NCI-H748 (cell line): ENCODE results near the gene TMEM184C.

Experiments
- DNase-seq: peaks from one replicate; lab custom pipeline; 2025; ENCODE audit not compliant: unreplicated experiment; lab: John Stamatoyannopoulos, UW

The TMEM184C gene

DNA sequence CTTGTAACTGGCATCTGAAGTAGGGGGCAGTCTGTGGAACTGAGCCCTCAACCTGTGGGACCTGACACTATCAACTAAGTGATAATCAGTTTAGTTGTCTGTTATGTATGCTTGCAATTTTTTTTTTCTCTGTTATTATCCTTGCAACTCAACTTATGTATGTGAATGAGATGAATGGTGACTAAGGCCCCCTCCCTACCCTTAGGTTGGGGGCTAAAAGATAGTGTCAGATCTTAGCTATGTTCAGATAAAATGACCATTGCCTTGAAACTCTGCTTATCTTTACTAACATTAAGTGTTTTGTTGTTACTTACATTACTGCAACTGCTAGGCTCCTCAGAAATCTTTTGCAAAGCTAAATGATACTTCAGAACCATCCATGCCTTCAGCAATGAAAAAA, 31.5 kb downstream of the TMEM184C start:
- no peak for DNase-seq

DNA sequence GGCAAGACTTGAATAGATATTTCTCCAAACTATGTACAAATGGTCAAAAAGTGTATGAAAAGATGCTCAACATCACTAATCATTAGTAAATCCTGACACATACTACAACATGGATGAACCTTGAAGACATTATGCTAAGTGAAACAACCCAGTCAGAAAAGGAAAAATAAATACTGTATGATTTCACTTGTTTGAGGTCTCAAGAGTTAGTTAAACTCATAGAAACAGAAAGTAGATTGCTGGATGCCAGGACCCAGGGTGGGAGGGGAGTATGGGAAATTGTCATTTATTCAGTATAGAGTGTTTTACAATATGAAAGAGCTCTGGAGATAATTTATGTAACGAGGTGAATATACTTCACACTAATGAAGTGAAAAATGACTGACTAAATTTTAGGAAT, 34.4 kb downstream of the TMEM184C start:
- DNase-seq = no peak

DNA sequence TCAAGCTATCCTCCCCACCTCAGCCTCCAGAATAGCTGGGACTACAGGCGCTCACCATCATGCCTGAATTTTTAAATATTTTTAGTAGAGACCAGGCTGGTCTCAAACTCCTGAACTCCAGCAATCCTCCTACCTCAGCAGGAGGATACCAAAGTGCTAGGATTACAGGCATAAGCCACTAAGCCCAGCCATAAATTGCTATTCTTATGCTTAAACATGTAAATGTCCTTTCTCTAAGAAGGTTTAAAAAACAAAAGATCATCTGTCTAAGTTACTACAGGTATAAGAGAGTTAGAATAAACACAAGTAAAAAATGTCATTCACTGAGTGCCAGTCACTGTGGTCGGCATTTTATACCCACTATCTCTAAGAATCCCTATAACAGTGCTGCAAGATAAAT, 38.4 kb downstream of the TMEM184C start:
- DNase-seq = no peak

DNA sequence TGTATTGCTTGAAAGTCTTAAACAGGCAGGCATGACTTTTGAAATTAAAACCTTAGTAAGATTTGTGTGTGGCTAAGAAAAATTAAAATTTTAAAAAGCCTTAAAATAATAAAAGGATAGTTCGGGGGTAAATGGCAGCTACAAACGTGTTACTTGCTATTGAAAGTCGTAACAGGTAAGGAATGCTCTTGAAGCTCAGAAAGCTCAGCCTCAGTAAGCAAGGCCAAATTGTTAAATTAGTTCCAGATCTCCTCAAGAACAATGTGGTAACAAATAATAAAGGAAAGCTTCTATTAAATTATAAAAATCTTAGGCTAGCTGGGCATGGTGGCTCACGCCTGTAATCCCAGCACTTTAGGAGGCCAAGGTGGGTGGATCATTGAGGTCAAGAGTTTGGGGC, 41.3 kb downstream of the TMEM184C start:
- no peak for DNase-seq

DNA sequence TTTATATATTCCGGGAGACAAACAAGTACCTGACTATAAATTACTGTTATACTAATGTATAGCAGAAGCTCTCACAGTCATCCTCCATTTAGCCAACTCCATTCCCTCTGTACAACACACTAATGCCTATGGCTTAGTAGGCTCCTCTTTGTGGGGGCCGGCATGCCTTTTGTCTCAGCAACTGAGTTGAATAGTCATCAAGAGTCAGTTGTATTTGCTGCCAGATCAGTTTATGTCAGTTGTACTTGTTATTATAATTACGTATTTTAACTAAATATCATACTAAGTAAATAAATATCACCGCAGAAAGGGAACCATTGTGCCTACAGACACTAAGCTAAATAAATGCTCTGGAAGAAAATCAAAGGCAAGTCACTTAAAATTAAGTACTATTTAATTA, 56.9 kb downstream of the TMEM184C start:
- DNase-seq = no peak

DNA sequence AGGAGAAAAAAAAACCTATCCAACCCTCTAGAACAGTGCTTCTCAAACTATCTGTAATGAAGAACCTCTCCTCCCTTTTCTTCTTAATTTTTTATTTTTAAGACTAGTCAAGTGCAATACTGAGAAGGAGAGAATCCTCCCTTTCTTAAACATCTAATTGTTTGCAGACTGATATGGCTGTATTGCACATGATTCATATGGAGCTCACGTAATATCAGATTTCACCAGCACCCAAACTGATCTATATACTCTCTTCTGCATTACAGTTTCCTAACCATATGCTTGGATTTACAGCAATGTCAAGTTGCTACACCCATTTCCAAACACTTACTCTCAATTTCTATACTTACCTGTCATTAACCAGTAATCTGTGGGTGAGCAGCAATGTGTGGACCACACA, 57.3 kb downstream of the TMEM184C start:
- no peak for DNase-seq

DNA sequence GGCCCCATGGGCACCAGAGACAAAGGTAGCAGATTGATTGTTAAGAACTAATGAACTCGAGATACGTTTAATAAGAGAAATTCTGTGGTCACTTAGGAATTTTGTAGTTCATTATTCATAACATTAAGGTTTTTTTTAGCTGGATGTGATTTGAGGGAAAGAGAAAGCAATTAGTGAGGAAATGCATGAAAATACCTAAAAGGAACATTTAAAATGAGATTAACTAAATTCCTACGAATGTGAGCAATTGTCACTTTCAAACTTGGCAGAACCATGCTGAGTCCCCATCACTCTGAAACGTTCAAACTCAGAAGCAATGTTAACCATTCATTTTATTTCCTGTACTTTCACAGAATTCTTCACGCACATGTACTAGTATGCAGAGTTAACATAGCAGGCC, 60.9 kb downstream of the TMEM184C start:
- no peak for DNase-seq

DNA sequence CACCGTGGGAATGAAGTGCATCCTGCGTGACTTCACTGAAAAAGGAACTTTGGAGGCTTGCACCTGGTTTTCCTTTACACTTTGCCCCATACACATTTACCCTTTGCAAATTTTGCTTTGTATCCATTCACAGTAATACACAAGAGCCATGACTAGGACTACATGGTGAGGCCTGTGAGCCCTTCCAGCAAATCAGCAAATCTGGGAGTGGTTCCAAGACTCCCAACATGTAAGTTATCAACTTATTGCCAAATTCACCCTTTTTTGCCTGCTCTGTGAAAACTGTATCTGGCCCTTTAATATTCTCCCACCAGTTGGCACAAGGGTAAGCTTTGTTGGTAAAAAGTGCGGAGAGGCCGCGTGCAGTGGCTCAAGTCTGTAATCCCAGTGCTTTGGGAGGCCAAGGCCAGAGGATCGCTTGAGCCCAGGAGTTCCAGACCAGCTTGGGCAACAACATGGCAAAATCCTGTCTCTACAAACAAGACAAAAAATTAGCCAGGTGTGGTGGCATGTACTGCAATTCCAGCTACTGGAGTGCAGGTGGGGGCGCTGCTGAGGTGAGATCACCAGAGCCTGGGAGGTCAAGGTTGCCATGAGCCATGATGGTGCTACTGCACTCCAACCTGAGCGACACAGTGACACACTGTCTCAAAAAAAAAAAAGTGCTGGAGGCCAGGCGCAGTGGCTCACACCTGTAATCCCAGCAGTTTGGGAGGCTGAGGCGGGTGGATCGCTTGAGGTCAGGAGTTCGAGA, 61.8 kb downstream of the TMEM184C start:
- DNase-seq = no peak

DNA sequence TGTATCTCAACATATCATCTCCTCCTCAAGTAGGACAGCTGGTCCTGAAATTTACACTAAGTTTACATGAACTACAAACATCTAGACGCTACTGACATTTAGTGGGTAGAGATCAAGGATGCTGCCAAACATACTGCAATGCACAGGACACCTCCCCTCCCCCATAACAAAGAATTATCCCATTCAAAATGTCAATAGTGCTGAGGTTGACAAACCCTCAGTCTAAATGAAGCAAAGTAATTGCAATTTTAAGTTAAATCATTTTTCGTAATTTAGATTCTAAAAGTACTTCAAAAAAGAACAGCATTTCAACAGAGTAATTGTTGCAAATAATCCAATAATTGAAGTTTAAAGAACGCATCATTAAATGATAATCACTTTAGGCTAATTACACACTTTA, 65.6 kb downstream of the TMEM184C start:
- peak; percentile 37 for DNase-seq

DNA sequence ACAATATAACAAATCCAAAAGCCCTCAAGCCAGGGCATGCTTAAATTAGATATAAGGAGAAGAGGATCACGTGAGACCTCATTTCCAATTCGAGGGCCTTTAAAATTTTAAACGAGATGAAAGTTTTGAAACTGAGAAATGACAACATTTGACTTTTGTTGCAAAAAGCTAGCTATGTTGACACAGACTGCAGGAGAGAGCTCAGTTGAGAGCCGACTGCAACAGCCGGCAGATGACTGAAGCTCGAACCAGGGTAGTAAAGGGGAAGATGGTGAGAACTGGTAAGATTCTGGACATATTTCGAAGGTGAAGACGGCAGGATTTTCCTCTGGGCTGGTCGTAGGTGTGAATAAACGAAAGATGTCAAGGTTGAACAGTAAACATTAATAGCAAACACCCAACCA, 66.0 kb downstream of the TMEM184C start:
- peak; percentile 37 for DNase-seq

DNA sequence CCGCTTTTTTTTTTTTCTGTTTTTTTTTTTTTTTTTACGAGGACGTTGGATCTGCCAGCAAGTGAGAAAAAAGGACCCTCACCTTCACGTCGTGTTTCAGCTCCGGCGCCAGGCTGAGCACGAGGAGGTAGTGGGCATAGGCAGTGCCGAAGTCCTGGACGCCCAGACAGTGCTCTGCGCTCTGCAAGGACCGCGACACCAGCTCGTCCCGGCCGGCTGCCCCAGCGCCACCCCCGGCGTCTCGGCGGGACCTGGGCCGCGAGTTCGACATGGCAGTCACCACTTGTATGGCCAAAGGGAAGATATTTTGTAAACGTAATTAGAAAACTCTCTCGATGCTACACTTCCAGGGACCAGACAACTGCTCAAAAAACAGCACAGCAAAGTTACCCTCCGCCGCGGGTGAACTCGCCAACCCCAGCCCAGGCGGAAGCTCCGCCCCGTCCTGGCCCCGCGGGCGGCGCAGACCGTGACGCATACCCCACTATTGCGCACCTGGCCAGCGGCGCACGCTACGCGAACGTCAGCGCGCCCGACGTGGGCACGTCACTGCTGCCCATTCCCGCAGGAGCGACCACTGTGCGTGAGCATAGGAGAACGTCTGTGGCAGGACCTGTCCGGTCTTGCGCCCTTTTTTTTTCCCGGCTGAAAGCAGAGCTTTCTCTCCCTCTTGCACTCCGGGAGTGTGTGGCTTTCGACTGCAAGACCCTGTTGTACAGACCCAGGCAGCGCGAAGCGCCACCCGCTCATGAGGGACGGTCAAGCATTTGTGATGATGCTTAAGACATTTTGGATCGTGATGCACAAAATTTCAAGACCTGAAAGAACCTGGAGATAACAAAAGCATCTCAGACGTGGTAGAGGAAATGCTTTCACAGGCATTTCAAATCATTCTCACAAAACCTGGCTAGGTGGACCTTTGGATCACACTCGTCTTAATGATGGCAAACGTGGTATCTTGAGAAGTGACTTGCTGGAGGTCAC, 66.8 kb downstream of the TMEM184C start, which contains the start of gene PRMT9:
PRMT9 (minus strand) TSS at position 447 of the 984 bp plus-strand sequence; CDS start at position 271, 176 bp downstream.
- peak; percentile 88 for DNase-seq

DNA sequence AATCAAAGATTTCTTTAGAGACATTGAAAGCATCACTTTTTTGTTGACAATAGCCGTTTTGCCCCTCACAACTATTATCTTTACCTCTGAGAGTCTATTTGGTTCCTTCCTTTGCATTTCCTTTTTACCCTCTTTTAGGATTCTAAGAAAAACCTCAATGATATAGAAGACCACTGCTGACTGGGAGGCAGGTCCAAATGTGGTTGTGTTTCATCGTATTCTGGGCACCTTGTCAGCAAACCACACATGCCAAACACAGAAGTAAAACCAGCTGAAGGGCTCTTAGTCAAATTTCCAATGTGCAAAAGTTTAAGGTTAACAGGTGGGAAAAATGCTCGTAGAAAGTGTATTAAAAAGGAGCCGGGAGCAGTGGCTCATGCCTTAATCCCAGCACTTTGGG, 71.9 kb downstream of the TMEM184C start:
- DNase-seq = no peak

DNA sequence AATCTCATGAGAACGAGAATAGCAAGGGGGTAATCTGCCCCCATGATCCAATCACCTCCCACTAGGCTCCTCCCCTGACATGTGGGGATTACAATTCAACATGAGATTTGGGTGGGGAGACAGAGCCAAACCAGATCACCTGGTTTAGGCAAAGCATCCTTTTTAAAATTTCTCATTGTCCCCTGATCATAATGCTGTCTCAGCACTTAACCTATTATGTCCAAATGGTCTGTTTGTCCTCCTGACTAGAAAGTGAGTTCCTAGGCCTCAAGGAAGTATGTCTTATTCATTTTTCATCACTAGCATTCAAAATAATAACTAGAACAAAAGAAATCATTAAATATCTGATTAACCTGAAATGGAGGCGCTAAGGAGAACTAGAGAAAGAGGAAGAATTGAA, 74.6 kb downstream of the TMEM184C start:
- no peak for DNase-seq

DNA sequence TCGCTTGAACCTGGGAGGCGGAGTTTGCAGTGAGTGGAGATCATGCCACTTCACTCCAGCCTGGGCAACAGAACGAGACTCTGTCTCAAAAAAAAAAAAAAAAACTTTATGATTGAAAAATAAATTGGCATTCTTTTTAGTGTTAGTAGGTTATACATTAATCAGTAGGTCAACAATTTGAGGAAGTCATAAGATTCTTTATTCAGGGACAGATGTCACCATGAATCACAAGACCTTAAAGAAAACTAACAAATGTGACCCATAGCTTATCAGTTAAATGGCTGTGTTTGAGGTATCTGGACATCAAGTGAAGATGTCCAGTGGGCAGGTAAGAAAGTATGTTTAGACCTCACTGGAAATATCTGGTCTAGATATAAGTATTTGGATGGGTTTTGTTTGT, 76.0 kb downstream of the TMEM184C start:
- DNase-seq = no peak

DNA sequence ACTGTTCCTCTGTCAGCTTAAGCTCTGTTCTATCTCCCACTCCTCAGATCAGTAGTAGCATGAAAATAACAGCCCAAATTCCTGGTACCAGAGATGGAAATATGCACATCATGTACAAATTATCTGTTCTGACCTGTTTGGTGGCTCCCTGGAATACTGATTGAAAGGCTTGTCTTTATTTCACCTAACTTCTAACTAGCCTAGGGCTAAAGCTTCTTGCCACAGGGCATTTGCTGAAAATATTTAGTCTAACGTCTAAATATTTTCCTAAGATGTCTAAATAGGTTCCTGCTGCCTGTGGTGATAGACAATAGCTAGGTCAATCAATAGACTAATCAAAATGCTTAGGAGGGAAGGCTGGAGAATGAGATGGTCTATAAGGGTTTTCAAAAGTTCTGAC, 79.7 kb downstream of the TMEM184C start:
- DNase-seq = no peak

DNA sequence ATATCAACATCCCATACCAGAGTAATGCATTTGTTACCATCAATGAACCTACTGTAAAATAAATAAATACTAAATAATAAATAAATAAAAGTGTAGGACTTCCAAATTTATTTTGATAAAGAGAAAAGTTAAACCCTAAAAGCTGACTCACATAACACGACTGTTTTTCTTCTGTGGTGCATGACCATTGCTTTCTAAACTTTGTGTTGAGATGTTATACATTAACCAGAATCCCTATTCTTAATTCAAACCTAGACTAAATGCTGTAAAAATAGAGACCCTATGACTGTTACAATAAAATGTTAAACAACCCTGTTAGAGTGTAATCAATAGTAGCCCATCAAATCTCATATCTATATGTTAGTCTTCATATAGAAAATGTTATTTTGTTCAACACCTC, 87.6 kb downstream of the TMEM184C start:
- no peak for DNase-seq

DNA sequence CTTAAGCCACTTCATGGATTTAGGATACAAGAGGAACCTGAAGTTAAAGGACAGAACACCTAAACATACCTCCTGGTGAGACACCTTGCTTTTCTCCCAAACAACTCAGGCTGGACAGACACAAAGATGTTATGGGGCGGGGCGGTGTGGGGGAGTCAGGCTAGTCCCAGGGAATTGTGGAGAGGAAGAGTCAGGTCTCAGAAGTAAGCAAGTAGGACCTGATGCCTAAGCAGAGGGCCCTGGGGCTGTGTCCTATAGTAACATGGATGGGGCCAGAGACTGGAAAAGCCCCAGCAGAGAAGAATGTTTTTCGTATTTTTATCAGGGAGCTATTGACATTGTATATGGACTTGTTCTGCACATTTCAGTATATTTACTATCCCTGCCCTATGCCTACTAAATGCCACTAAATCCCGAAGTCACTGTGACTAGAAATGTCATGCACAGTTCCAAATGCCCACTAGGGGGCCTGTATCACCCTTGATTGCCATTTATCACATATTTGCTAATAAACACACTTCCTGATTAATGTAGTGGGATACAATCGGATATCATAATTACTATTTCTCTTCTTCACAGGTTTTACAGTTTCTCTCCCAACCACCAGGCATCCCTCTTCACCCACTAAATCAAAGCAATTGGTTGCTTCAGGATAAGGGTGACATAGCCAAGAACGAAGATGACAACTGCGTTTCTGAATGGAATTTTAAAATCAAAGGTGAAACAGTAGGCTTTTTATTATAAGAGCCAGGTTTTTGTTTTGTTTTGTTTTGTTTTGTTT, 90.9 kb downstream of the TMEM184C start:
- peak; percentile 19 for DNase-seq

DNA sequence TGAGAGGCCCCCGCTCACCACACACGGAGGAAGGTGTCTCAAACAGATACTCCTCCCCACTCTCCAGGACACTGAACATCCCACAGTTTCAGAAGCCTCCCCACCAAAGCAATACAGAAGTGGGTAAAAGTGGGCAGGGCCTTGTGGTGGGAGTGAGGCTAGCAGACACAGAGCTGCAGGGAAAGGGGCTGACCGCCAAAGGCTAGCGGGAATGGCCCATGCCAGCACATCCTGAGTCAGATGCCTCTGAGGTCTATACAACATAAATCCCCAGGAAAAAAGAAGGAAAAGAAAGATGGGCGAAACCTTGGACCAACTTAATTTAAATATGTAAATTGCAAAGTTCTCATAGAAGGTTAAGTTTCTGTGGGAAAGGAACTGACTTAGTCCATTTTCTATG, 92.8 kb downstream of the TMEM184C start:
- DNase-seq = no peak

DNA sequence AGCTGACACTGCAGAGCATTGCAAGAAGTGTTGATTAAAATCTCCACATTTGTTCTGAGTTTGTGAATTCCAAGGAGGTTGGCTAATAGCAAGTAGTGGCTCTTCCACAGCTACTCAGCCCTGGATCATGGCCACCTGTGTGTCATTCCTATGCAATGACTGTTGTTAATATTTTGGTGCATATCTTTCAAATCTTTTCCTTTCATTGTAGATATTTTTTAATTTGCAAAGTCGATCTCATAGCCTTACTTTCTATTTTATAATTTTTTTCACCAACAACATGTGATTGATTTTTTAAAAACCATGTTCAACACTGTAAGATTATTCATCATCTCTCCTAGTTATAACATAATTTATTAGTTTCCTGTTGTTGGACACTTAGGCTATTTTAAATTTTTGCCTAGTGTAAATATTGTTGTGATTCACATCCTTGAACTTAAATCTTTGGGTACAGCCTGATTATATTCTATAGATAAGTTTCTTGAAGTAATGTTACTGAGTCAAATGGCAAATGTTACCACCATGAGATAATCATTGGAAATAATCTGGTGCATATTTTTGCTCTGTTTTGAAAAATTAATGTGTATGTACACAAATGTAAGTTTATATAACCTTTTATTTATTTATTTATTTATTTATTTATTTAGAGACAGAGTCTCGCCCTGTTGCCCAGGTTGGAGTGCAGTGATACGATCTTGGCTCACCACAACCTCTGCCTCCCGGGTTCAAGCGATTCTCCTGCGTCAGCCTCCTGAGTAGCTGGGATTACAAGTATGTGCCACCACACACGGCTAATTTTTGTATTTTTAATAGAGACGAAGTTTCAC, 97.6 kb downstream of the TMEM184C start:
- DNase-seq = no peak

DNA sequence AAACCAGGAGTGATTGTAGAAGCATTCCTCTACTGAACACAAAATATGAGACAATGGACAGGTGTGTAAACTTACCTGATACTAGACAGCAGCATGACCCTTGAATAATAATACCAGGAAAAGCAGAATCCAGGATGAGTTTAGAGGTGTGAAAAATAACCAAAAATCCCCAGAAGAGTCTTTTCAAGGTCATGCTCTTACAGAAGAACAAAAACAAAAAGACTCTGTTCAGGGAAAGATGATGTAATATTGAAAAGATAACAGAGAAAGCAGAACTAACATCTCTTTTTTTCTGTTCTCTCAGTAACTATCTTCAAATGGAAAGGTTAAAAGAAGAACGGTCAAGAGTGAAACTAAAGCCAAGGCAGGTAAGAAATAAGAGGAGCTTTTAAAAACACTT, 100.7 kb downstream of the TMEM184C start:
- DNase-seq = no peak
